Measurements from ENCODE around the gene ZIC5.

Gene ZIC5

GRCh38 chr13:99944606-99945005 is 27.0 kb downstream of the ZIC5 start:
- H3K27ac ChIP-seq = no peak overlapping the region
- no peak for TF ChIP-seq CTCF (IDR thresholded peaks at IDR 0.05)
- TF ChIP-seq ZFX (IDR thresholded peaks at IDR 0.05; ENCODE audit: borderline replicate concordance) = no peak

GRCh38 chr13:99944102-99944501 is 27.5 kb downstream of the ZIC5 start:
- no peak for TF ChIP-seq CTCF (IDR thresholded peaks at IDR 0.05)
- no peak for TF ChIP-seq ZFX (IDR thresholded peaks at IDR 0.05; ENCODE audit: borderline replicate concordance)
- H3K27ac ChIP-seq = no peak overlapping the region

- H3K27ac ChIP-seq = no peak overlapping the region
- TF ChIP-seq ZFX (IDR thresholded peaks at IDR 0.05; ENCODE audit: borderline replicate concordance) = no peak
- TF ChIP-seq CTCF (IDR thresholded peaks at IDR 0.05) = no peak
Measured at GRCh38 chr13:99941911-99942310, 29.7 kb downstream of the ZIC5 start.

GRCh38 chr13:99941086-99941485 is 30.5 kb downstream of the ZIC5 start:
- H3K27ac ChIP-seq = no peak overlapping the region
- TF ChIP-seq CTCF (IDR thresholded peaks at IDR 0.05) (no peak), ZFX (IDR thresholded peaks at IDR 0.05; ENCODE audit: borderline replicate concordance) (no peak)

GRCh38 chr13:99938635-99939034 is 32.9 kb downstream of the ZIC5 start:
- H3K27ac ChIP-seq = no peak overlapping the region
- TF ChIP-seq CTCF (IDR thresholded peaks at IDR 0.05) = no peak
- TF ChIP-seq ZFX (IDR thresholded peaks at IDR 0.05; ENCODE audit: borderline replicate concordance) = no peak

DNA sequence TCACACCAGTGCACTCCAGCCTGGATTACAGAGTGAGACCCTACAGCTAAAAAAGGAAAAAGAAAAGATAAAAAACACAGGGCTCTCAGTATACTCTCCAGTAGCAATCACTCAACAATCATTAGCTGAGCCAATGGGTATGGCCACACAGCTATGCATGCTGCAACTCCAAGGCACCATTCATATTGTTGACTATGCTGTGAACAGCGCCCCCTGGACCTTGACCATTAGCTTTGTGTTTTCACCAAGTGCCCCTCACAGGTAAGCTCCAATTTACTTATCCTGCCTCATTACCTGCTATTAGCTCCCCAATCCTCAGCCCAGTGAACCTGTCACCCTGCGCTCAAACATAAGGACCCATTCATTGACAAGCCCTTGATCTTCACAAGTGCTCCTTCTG is 35.8 kb downstream of the ZIC5 start:
- TF ChIP-seq CTCF (IDR thresholded peaks at IDR 0.05) = peak; percentile 34; the same call in 1 of the 2 replicates
- no peak for TF ChIP-seq ZFX (IDR thresholded peaks at IDR 0.05; ENCODE audit: borderline replicate concordance)
- H3K27ac ChIP-seq = no peak overlapping the region

- TF ChIP-seq CTCF (IDR thresholded peaks at IDR 0.05) (no peak), ZFX (IDR thresholded peaks at IDR 0.05; ENCODE audit: borderline replicate concordance) (no peak)
- no peak overlapping the region for H3K27ac ChIP-seq
Measured at GRCh38 chr13:99932912-99933311, 38.7 kb downstream of the ZIC5 start.

All from 22Rv1 (cell line).